ENCODE data around the gene NKX3-2.
A peak's percentile ranks its signal among the peaks of the same experiment; 100 is the strongest.

The NKX3-2 gene

DNA sequence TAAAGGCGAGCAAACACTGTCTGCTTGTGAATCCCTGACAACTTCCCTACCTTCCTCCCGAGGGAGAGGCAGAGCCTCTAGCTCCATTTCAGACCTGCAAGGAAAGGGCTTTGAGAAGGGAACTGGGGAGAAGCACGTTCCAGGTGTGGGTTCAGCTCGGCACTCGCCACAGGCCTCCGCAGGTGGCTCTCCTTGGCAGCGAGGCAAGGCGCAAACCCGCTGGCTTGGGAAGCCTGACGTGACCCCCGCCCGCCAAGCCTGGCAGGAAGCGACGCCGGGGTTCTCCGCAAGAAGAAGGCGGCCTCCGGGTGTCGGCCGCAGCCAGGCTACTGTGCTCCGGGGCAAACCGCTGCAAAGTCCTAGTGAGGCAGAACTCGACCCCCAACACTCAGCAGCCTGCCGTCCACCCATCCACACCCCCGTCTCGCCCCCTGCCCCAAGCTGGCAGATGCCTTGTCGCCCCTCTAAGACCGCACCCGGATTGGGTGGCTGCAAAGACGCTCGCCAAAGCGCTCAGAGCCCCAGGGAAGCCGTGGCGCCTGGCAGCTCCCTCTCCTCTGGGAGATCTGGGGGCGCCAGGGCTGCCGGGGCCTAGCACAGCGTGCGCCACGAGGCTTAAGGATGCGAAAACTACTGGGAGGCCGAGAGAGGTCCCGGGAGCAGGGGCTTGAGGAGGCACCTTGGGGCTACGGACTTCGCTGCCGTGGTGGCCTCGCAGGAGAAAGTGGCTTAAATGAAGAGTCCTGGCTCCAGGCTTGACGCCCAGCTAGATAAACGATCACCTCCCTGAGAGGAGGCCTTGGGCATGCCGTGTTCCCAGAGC is 21.8 kb downstream of the NKX3-2 start:
- Mint-ChIP-seq H3K36me3 (peaks cover 2 to 6% of the 10 kb centered on the region in 2 donors), H3K27ac (peak overlapping the region; percentile 84), H3K4me3 (peak overlapping the region in 1 of 2 donors; percentile 46), H3K27me3 (peaks cover 46 to 48% of the 10 kb centered on the region in 2 donors), H3K4me1 (peaks cover 5 to 9% of the 10 kb centered on the region in 2 donors), H3K9me3 (peaks cover 0 to 6% of the 10 kb centered on the region in 2 donors)
- no peak for ATAC-seq (replicated peaks)
- no peak for DNase-seq

DNA sequence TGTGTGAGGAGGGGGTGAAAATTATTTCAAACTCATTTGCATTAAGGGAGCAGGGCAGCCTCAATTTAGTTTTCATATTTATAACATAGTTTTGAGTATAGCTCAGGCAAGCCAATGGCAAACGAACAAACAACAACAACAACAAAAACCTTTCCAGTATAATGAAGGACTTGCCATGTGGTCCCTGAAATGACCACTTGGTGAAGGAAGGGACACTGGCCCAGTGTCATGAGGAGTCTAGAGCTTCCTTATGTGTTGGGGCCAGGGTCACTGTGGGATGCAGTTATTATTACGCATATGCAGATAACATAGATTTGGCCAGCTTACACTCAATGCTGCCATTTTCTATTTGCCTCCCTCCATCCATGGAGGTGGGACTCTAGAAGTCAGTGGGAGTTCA is 23.3 kb downstream of the NKX3-2 start:
- DNase-seq (no peak), ATAC-seq (replicated peaks) (no peak)
- no peak overlapping the region for H3K4me3 Mint-ChIP-seq
- H3K36me3 Mint-ChIP-seq: peaks cover 0 to 6% of the 10 kb centered on the region in 2 donors
- H3K27me3 Mint-ChIP-seq: peaks cover 39 to 42% of the 10 kb centered on the region in 2 donors
- H3K4me1 Mint-ChIP-seq: peaks cover 0 to 7% of the 10 kb centered on the region in 2 donors
- no peak overlapping the region for H3K27ac Mint-ChIP-seq
- peaks cover 0 to 6% of the 10 kb centered on the region in 2 donors for H3K9me3 Mint-ChIP-seq

DNA sequence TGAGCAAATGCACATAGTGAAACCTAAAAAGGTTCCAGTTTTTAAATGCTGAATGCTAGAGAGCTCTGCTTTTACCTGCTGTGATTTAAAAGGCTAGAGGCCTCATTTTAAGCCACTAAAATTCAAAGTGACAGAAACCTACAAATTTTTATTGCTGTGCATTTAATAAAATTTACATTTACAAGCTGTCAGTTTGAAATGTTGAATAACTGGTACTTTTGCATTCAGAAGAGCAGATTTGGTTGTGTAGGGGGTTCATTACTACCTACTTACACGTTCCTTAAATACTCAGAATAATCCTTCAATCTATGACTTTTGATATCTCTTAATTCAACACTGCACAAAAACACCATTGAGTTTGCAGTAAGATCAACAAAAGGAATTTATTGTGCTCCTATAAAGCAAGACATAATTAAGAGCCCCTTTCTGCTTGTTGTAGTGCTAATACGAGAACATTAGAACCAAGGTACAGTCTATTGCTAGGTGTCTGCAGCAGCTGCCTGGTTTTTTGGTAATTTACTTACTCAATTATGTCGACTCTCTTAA is 27.9 kb downstream of the NKX3-2 start:
- ATAC-seq (replicated peaks) (no peak), DNase-seq (no peak)
- Mint-ChIP-seq H3K4me1 (no peaks in the 10 kb centered on the region), H3K27ac (no peak overlapping the region), H3K36me3 (no peaks in the 10 kb centered on the region), H3K27me3 (peaks cover 30 to 32% of the 10 kb centered on the region in 2 donors), H3K4me3 (no peak overlapping the region), H3K9me3 (no peaks in the 10 kb centered on the region)

DNA sequence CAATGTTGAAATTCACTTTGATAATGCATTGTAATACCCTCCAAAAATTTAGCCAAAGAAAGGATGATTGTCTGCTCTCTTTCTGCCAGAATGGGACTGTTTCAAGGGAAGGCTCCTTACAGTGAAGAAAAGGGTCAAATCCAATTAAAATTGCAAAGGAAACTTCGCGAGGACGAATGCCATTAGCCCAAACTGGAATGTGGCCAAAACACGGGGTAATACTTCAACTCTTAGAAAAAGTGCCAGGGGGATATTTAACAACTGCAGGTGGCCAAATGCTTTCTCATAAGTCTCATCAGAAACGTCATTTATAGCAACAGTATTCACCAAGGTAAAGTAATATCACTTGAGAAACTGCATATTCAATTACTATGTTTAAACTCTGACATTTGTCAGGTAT is 29.0 kb downstream of the NKX3-2 start:
- ATAC-seq (replicated peaks) (no peak), DNase-seq (no peak)
- H3K36me3 Mint-ChIP-seq: no peaks in the 10 kb centered on the region
- no peaks in the 10 kb centered on the region for H3K9me3 Mint-ChIP-seq
- peaks cover 26 to 40% of the 10 kb centered on the region in 2 donors for H3K27me3 Mint-ChIP-seq
- no peaks in the 10 kb centered on the region for H3K4me1 Mint-ChIP-seq
- H3K4me3 Mint-ChIP-seq: no peak overlapping the region
- no peak overlapping the region for H3K27ac Mint-ChIP-seq

DNA sequence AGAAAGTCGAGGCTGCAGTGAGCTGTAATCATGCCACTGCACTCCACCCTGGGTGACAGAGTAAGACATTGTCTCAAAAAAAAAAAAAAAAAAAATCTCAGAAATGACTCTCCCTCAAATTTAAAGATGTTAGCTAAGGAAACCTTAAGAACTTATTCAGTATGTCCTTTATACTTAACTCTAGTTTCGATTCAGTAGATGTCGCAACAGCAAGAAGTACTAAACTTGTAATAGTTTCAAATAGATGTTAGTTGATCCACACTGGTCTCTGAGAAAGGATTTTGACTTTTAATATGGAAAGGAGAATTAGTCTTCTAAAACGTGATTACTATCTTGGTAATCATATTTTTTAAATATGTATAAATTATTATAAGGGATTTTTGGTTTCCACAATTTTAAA is 29.6 kb downstream of the NKX3-2 start:
- Mint-ChIP-seq H3K9me3 (no peaks in the 10 kb centered on the region), H3K36me3 (no peaks in the 10 kb centered on the region), H3K27me3 (peaks cover 31 to 40% of the 10 kb centered on the region in 2 donors), H3K4me1 (no peaks in the 10 kb centered on the region), H3K27ac (no peak overlapping the region), H3K4me3 (no peak overlapping the region)
- DNase-seq (no peak), ATAC-seq (replicated peaks) (no peak)

DNA sequence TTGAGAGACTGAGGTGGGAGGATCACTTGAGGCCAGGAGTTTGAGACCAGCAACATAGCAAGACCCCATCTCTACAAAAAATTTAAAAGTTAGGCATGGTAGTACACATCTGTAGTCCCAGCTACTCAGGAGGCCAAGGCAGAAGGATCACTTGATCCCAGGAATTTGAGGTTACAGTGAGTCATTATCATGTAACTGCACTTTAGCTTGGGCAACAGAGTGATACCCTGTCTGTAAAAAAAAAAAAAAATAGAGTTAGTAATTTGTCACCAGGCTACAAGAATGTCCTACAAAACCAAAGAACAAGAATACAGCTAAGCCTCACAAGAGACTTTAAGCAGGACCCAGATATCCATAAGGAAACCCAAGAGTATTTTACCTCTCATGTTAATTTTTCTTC is 33.2 kb downstream of the NKX3-2 start:
- Mint-ChIP-seq H3K36me3 (no peaks in the 10 kb centered on the region), H3K9me3 (no peaks in the 10 kb centered on the region), H3K27ac (no peak overlapping the region), H3K4me3 (no peak overlapping the region), H3K27me3 (peaks cover 34 to 60% of the 10 kb centered on the region in 2 donors), H3K4me1 (peaks cover 0 to 6% of the 10 kb centered on the region in 2 donors)
- DNase-seq (no peak), ATAC-seq (replicated peaks) (no peak)

DNA sequence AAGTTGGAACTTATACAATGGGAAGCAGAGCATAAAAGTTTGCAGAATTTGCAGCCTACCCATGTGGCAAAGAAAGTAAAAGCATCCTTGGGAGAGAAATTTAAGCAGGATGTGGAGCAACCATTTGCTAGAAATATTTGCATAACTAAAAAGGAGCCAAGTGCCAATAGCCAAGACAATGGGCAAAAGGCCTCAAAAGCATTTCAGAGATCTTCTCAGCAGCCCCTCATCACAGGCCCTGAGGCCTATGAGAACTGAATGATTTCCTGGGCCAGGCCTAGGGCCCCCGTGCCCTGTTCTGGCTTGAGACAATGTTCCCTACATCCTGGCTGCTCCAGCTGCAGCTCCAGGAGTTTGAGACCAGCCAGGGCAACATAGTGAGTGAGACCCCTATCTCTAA is 34.9 kb downstream of the NKX3-2 start:
- ATAC-seq (replicated peaks) (peak in 1 of 2 donors; percentile 25), DNase-seq (no peak)
- no peaks in the 10 kb centered on the region for H3K9me3 Mint-ChIP-seq
- no peak overlapping the region for H3K27ac Mint-ChIP-seq
- H3K4me1 Mint-ChIP-seq: peaks cover 0 to 6% of the 10 kb centered on the region in 2 donors
- H3K27me3 Mint-ChIP-seq: peaks cover 35 to 64% of the 10 kb centered on the region in 2 donors
- H3K36me3 Mint-ChIP-seq: no peaks in the 10 kb centered on the region
- no peak overlapping the region for H3K4me3 Mint-ChIP-seq

DNA sequence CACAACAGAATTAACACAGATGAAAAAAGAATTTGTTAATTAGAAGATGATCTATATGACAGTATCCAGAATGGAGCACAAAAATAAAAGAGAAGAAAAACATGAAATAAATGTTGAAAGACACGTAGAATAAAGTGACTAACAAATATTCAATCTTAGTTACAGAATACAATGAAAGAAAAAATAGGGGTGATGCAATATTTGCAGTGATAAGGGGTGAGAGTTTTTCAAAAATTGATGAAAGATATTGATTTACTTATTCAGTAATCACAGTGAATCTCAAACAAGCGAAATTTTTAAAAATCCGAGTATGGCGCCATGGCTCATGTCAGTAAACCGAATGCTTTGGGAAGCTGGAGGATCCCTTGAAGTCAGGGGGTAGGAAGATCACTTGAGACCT is 39.9 kb downstream of the NKX3-2 start:
- Mint-ChIP-seq H3K4me1 (peaks cover 0 to 6% of the 10 kb centered on the region in 2 donors), H3K9me3 (no peaks in the 10 kb centered on the region), H3K4me3 (no peak overlapping the region), H3K27me3 (peaks cover 28 to 57% of the 10 kb centered on the region in 2 donors), H3K27ac (no peak overlapping the region), H3K36me3 (no peaks in the 10 kb centered on the region)
- no peak for DNase-seq
- ATAC-seq (replicated peaks): no peak

DNA sequence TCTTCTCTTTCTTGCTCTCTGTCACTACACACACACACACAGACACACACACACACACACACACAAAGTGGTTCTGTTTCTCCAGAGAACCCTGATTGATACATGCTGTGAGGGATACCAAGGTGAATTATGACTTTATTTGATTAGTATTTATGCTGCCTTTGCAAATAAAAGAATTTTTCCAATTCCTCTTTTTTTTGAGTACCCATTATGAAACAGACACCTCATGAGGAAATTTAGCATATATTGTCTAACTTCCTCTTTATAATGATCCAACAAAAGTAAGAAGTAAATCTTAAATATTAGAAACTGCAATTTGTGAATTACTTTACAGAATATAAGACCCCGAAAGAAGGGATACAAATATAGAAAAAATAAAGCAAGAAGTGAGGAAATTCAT is 45.8 kb downstream of the NKX3-2 start:
- no peak for DNase-seq
- H3K4me1 Mint-ChIP-seq: peaks cover 0 to 5% of the 10 kb centered on the region in 2 donors
- H3K9me3 Mint-ChIP-seq: no peaks in the 10 kb centered on the region
- H3K27me3 Mint-ChIP-seq: peaks cover 28 to 30% of the 10 kb centered on the region in 2 donors
- H3K4me3 Mint-ChIP-seq: no peak overlapping the region
- H3K36me3 Mint-ChIP-seq: no peaks in the 10 kb centered on the region
- no peak for ATAC-seq (replicated peaks)
- no peak overlapping the region for H3K27ac Mint-ChIP-seq

DNA sequence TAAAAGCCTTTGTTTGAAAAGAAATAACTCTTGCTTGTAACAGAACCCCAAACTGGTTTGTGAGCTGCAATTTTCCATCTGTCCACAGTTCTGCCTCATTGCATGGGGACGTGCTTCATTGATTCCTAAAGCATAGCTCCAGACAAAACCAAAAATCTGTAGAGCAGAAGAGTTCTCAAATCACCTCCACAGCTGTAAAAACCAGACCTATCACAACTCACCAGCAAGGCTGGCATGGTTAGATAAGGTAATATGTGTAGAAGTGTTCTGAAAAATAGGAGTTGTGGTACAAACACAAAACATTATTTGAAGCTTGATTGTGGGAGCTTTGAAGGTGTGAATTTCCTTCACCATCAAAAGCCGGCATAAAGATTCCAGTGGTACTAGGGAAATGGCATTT is 47.7 kb downstream of the NKX3-2 start:
- Mint-ChIP-seq H3K9me3 (no peaks in the 10 kb centered on the region), H3K36me3 (no peaks in the 10 kb centered on the region), H3K27me3 (peaks cover 15 to 27% of the 10 kb centered on the region in 2 donors), H3K27ac (no peak overlapping the region), H3K4me3 (no peak overlapping the region), H3K4me1 (peaks cover 0 to 5% of the 10 kb centered on the region in 2 donors)
- ATAC-seq (replicated peaks) (no peak), DNase-seq (no peak)

DNA sequence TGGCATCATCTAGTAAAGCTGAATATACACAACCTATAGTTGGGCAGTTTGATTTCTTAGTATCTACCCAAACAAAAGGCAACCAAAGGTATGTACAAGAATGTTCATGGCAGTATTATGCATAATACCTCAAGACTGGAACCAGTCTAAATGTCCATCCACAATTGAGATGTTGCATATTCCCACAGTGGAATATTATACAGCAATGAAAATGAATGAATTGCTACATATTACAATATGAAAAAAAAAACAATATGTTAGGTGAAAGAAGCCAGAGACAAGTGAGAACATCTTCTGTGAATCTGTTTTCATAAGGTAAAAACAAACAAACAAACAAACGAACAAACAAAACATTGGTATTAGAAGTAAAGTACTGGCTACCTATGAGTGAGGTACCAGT is 48.6 kb downstream of the NKX3-2 start:
- no peak overlapping the region for H3K4me3 Mint-ChIP-seq
- H3K4me1 Mint-ChIP-seq: peaks cover 0 to 5% of the 10 kb centered on the region in 2 donors
- peaks cover 12 to 29% of the 10 kb centered on the region in 2 donors for H3K27me3 Mint-ChIP-seq
- no peaks in the 10 kb centered on the region for H3K36me3 Mint-ChIP-seq
- DNase-seq (no peak), ATAC-seq (replicated peaks) (no peak)
- H3K27ac Mint-ChIP-seq: no peak overlapping the region
- no peaks in the 10 kb centered on the region for H3K9me3 Mint-ChIP-seq

DNA sequence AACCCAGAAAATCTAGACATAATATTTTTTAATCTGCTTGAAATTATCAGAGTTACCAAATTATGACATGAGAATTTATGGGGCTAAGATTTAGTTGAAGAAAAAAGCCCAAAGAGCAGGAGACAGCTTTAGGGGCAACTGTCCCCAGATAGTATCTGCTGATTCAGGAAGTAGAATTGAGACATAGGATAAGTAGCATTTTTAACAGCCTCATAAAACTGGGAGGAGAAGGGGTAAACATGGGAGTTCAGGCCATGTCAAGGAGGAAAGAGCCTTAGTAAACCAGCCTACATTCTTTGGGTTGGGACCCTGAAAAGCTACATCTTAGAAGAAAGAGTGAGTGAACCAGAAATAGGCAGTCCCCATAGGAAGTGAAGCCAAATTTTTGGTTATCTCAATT is 50.5 kb downstream of the NKX3-2 start:
- H3K27ac Mint-ChIP-seq: no peak overlapping the region
- peaks cover 0 to 5% of the 10 kb centered on the region in 2 donors for H3K4me1 Mint-ChIP-seq
- H3K4me3 Mint-ChIP-seq: no peak overlapping the region
- no peaks in the 10 kb centered on the region for H3K36me3 Mint-ChIP-seq
- ATAC-seq (replicated peaks): no peak
- no peak for DNase-seq
- H3K9me3 Mint-ChIP-seq: no peaks in the 10 kb centered on the region
- peaks cover 25 to 35% of the 10 kb centered on the region in 2 donors for H3K27me3 Mint-ChIP-seq

DNA sequence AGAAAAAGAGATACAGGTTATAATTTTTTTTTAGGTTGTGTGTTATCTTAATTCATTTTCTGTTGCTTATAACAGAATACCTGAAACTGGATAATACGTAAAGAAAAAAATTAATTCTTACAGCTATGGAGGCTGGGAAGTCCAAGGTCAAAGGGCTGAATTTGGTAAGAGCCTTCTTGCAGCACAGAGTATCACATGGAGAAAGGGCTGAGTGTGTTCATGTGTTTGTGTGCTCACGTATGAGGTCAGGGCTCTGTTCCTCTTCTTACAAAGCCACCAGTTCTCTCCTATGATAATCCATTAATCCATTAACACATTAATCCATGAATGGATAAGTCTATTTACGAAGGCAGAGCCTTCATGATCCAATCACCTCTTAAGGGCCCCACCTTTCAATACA is 51.6 kb downstream of the NKX3-2 start:
- Mint-ChIP-seq H3K4me3 (no peak overlapping the region), H3K9me3 (no peaks in the 10 kb centered on the region), H3K4me1 (no peaks in the 10 kb centered on the region), H3K27ac (no peak overlapping the region), H3K27me3 (peaks cover 31 to 36% of the 10 kb centered on the region in 2 donors), H3K36me3 (no peaks in the 10 kb centered on the region)
- ATAC-seq (replicated peaks) (no peak), DNase-seq (no peak)
